Endodermal cell (in vitro differentiated cells): ENCODE results near the gene ARID3B. TPM values are rescaled to one million over a fixed set of nuclear protein-coding genes. Genes with fewer than 3 reads are reported as not detected.

Experiments used
- DNase-seq: peaks from one replicate; pipeline ENCODE4 v3.0.0-alpha.2; 2017
- H3K27ac ChIP-seq: 2 replicates; pipeline ENCODE4 v1.5.1; 2013; ENCODE audit warnings: mild to moderate bottlenecking, low read depth, low read length, moderate library complexity
- H3K27me3 ChIP-seq: 2 replicates; pipeline ENCODE4 v1.6.1; 2013; ENCODE audit warnings: mild to moderate bottlenecking, low read length, moderate library complexity; ENCODE audit not compliant: insufficient read depth, control insufficient read depth, poor library complexity, severe bottlenecking
- H3K36me3 ChIP-seq: 2 replicates; pipeline ENCODE4 v1.7.0; 2013; ENCODE audit warnings: mild to moderate bottlenecking, low read length, moderate library complexity; ENCODE audit not compliant: control insufficient read depth, insufficient read depth
- H3K4me1 ChIP-seq: one replicate; pipeline ENCODE4 v1.7.0; 2013; ENCODE audit warnings: low read length; ENCODE audit not compliant: control insufficient read depth, insufficient read depth
- H3K4me3 ChIP-seq: 2 replicates; pipeline ENCODE4 v1.5.1; 2013; ENCODE audit warnings: mild to moderate bottlenecking, low read length, moderate library complexity
- H3K9ac ChIP-seq: 2 replicates; pipeline ENCODE4 v1.6.1; 2013; ENCODE audit warnings: mild to moderate bottlenecking, low read length, moderate library complexity; ENCODE audit not compliant: poor library complexity, severe bottlenecking; ENCODE audit errors: extremely low read depth
- H3K9me3 ChIP-seq: 2 replicates; pipeline ENCODE4 v1.6.1; 2013; ENCODE audit warnings: mild to moderate bottlenecking, low read length, moderate library complexity; ENCODE audit not compliant: control insufficient read depth
- H3K27ac Mint-ChIP-seq: 2 replicates; pipeline ENCODE4 v1.8.0; 2020; ENCODE audit warnings: mixed read lengths
- H3K27me3 Mint-ChIP-seq: 2 replicates; pipeline ENCODE4 v1.8.0; 2021; ENCODE audit warnings: mild to moderate bottlenecking, mixed read lengths; ENCODE audit not compliant: insufficient read depth
- H3K36me3 Mint-ChIP-seq: 2 replicates; pipeline ENCODE4 v1.8.0; 2020; ENCODE audit warnings: low read depth, mixed read lengths
- H3K4me1 Mint-ChIP-seq: 2 replicates; pipeline ENCODE4 v1.8.0; 2020; ENCODE audit warnings: mixed read lengths
- H3K4me3 Mint-ChIP-seq: 2 replicates; pipeline ENCODE4 v1.8.0; 2020; ENCODE audit warnings: mild to moderate bottlenecking, moderate library complexity, mixed read lengths
- H3K9me3 Mint-ChIP-seq: 2 replicates; pipeline ENCODE4 v1.8.0; 2020; ENCODE audit warnings: mild to moderate bottlenecking, mixed read lengths
- WGBS, 2 experiments: methylation state at CpG; one replicate each; pipeline versions ENCODE4 v1.1.5 to v1.1.7; 2013; ENCODE audit warnings: missing lambda C conversion rate in 2 of 2, mixed read lengths in 1 of 2; ENCODE audit not compliant: insufficient coverage in 1 of 2, insufficient read length in 1 of 2; 5-methylcytosine and 5-hydroxymethylcytosine counted together
- total RNA-seq, 2 donors: library from RNA; stranded (reverse); fragmentation: NEBNext Ultra II Directional in 1 of 2; extraction: Animal tissue kit (Norgen Biotek cat#: 25700) in 1 of 2; gene quantifications; 2 replicates in 1 of 2; 3 replicates in 1 of 2; pipeline ENCODE4 v1.2.1, GENCODE V29; 2021
- TF ChIP-seq, protein P1 (sequence below): fragments of 200-600 bp; sonication (generic); conservative IDR thresholded peaks from 2 replicates; pipeline ENCODE4 v1.5.0; 2021; ENCODE audit warnings: antibody characterized with exemption, mild to moderate bottlenecking

Gene ARID3B
- total RNA-seq, 2 donors from 2014 or later, result 98.1 to 99.4 TPM

- Histone ChIP-seq H3K9me3 (no peaks in the 10 kb centered on the region), H3K4me1 (no peaks in the 10 kb centered on the region), H3K9ac (no peak overlapping the region), H3K4me3 (no peak overlapping the region), H3K27ac (no peak overlapping the region), H3K27me3 (no peaks in the 10 kb centered on the region), H3K36me3 (peaks cover 92% of the 10 kb centered on the region)
- TF ChIP-seq, protein P1, sequence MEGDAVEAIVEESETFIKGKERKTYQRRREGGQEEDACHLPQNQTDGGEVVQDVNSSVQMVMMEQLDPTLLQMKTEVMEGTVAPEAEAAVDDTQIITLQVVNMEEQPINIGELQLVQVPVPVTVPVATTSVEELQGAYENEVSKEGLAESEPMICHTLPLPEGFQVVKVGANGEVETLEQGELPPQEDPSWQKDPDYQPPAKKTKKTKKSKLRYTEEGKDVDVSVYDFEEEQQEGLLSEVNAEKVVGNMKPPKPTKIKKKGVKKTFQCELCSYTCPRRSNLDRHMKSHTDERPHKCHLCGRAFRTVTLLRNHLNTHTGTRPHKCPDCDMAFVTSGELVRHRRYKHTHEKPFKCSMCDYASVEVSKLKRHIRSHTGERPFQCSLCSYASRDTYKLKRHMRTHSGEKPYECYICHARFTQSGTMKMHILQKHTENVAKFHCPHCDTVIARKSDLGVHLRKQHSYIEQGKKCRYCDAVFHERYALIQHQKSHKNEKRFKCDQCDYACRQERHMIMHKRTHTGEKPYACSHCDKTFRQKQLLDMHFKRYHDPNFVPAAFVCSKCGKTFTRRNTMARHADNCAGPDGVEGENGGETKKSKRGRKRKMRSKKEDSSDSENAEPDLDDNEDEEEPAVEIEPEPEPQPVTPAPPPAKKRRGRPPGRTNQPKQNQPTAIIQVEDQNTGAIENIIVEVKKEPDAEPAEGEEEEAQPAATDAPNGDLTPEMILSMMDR, result no peak
- H3K4me1 Mint-ChIP-seq, result no peaks in the 10 kb centered on the region
- no peak for DNase-seq
- H3K27me3 Mint-ChIP-seq, result no peaks in the 10 kb centered on the region
- H3K4me3 Mint-ChIP-seq, result no peak overlapping the region
- 80 to 93% methylated on average over 2 to 9 of the region's 10 CpGs for WGBS, 2 experiments
- no peak overlapping the region for H3K27ac Mint-ChIP-seq
- no peaks in the 10 kb centered on the region for H3K9me3 Mint-ChIP-seq
- peaks cover 68% of the 10 kb centered on the region for H3K36me3 Mint-ChIP-seq
These were observed 86.0 kb downstream of the ARID3B start for GRCh38 chr15:74626752-74627692.

DNA sequence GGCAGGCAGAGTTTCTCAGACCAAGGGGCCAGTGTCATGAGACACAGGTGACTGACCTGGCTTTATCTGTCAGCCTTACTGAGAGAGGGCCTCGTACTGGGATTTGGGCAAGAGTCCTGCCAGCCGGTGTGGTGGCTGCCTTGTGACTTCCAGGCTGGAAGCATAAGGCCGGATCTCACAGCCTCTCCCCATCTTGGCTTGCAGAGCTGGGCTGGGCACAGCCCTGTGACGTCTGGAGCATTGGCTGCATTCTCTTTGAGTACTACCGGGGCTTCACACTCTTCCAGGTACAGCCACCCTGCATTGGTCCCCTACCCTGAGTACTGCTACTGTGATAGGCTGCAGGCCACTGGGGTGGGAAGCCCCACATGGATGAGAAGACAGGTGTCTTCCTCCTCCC lies 86.7 kb downstream of the ARID3B start:
- H3K27ac ChIP-seq, result no peak overlapping the region
- DNase-seq, result no peak
- H3K27me3 ChIP-seq, result no peaks in the 10 kb centered on the region
- Mint-ChIP-seq H3K27me3 (no peaks in the 10 kb centered on the region), H3K4me3 (no peak overlapping the region), H3K9me3 (no peaks in the 10 kb centered on the region), H3K27ac (no peak overlapping the region), H3K4me1 (no peaks in the 10 kb centered on the region), H3K36me3 (peaks cover 64% of the 10 kb centered on the region)
- no peaks in the 10 kb centered on the region for H3K4me1 ChIP-seq
- peaks cover 92% of the 10 kb centered on the region for H3K36me3 ChIP-seq
- WGBS, 2 experiments, result 86 to 93% methylated on average over 4 to 5 of the region's 5 CpGs
- no peak overlapping the region for H3K4me3 ChIP-seq
- no peak overlapping the region for H3K9ac ChIP-seq
- no peaks in the 10 kb centered on the region for H3K9me3 ChIP-seq
- TF ChIP-seq, protein P1, result no peak

DNA sequence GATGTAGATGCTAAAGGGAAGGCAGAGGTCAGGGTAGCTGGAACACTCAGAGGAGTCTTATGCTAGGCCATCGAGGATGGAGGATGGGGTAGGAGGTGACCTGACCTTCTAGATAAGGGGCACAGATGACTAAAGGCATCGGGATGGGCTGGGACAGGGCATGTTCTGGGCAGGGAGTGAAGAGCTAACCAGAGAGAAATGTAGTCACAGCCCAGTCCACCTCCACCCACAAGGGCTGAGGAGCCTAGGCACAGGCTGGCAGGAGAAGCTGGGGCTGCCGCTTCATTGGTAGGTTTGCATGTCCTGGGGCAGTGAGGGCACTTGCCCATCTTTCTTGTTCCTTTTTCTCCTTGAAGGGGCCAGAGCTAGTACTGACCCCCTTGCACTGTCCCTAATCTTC lies 87.2 kb downstream of the ARID3B start:
- Histone ChIP-seq H3K9me3 (no peaks in the 10 kb centered on the region), H3K4me1 (no peaks in the 10 kb centered on the region), H3K36me3 (peaks cover 92% of the 10 kb centered on the region), H3K27ac (no peak overlapping the region), H3K27me3 (no peaks in the 10 kb centered on the region), H3K9ac (no peak overlapping the region), H3K4me3 (no peak overlapping the region)
- Mint-ChIP-seq H3K36me3 (peaks cover 60% of the 10 kb centered on the region), H3K4me3 (no peak overlapping the region), H3K27me3 (no peaks in the 10 kb centered on the region), H3K4me1 (no peaks in the 10 kb centered on the region), H3K27ac (no peak overlapping the region), H3K9me3 (no peaks in the 10 kb centered on the region)
- 90 to 92% methylated on average over 2 to 3 of the region's 3 CpGs for WGBS, 2 experiments
- peak; percentile 41 for DNase-seq
- TF ChIP-seq, protein P1, result no peak
